Caco-2 (cell line): ENCODE measurements around the gene RETREG1. TPM values are rescaled to one million over a fixed set of nuclear protein-coding genes. Genes with fewer than 3 reads are reported as not detected.

Experiments used
- BruUV-seq: library from RNA; stranded (reverse); fragments of 400-500 nt; replicated peaks from 2 replicates; lab custom pipeline; 2021; lab: Mats Ljungman, UMichigan
- CTCF ChIA-PET: fragments of 300-600 bp; sonication (Branson Sonifier 250); formaldehyde crosslinking; loops from one replicate; lab custom pipeline; 2022; ENCODE audit warnings: antibody characterized with exemption; lab: Charles Lee
- POLR2A ChIA-PET: fragments of 300-600 bp; sonication (Branson Sonifier 250); formaldehyde crosslinking; loops from one replicate; lab custom pipeline; 2022; ENCODE audit warnings: antibody characterized with exemption; lab: Charles Lee
- DNase-seq, 2 experiments: peaks; one replicate each; pipeline versions ENCODE4 v3.0.0 to v3.0.0-alpha.2; 2020 to 2022
- H3K27me3 ChIP-seq: replicated peaks from 2 replicates; pipeline ENCODE4 v1.6.0; 2011; ENCODE audit warnings: low read length; ENCODE audit not compliant: control insufficient read depth, insufficient read depth
- H3K36me3 ChIP-seq: 2 replicates; pipeline ENCODE4 v1.5.1; 2011; ENCODE audit warnings: low read length; ENCODE audit not compliant: control insufficient read depth, insufficient read depth
- H3K4me1 ChIP-seq: fragments of 250-450 bp; sonication (Bioruptor Pico); 2 replicates; pipeline ENCODE4 v1.5.1; 2020; ENCODE audit warnings: mild to moderate bottlenecking
- H3K4me3 ChIP-seq: 2 replicates; pipeline ENCODE4 v1.5.1; 2011; ENCODE audit warnings: low read depth, mild to moderate bottlenecking, control low read depth, low read length
- H3K9me3 ChIP-seq: fragments of 250-450 bp; sonication (Bioruptor Pico); 2 replicates; pipeline ENCODE4 v1.5.1; 2020; ENCODE audit warnings: mild to moderate bottlenecking, moderate library complexity
- H3K27ac Mint-ChIP-seq: one replicate; pipeline ENCODE4 v1.8.0; 2022; ENCODE audit warnings: mixed read lengths; ENCODE audit not compliant: unreplicated experiment
- H3K27me3 Mint-ChIP-seq: one replicate; pipeline ENCODE4 v1.8.0; 2022; ENCODE audit warnings: mixed read lengths; ENCODE audit not compliant: insufficient read depth, unreplicated experiment
- H3K36me3 Mint-ChIP-seq: one replicate; pipeline ENCODE4 v1.8.0; 2022; ENCODE audit warnings: mild to moderate bottlenecking, mixed read lengths; ENCODE audit not compliant: insufficient read depth, unreplicated experiment
- H3K4me1 Mint-ChIP-seq: one replicate; pipeline ENCODE4 v1.8.0; 2022; ENCODE audit warnings: low read depth, mixed read lengths; ENCODE audit not compliant: unreplicated experiment
- H3K4me3 Mint-ChIP-seq: one replicate; pipeline ENCODE4 v1.8.0; 2022; ENCODE audit warnings: mild to moderate bottlenecking, moderate library complexity, mixed read lengths; ENCODE audit not compliant: unreplicated experiment
- H3K9me3 Mint-ChIP-seq: one replicate; pipeline ENCODE4 v1.8.0; 2022; ENCODE audit warnings: mixed read lengths; ENCODE audit not compliant: unreplicated experiment
- CTCF ChIP-seq, 2 experiments: fragments of 200-600 bp in 1 of 2; IDR thresholded peaks; 1 replicate in 1 of 2; 2 replicates in 1 of 2; pipeline versions ENCODE4 v1.5.1 to v1.8.0; 2011 to 2022; ENCODE audit warnings: antibody characterized with exemption in 1 of 2, control low read depth in 1 of 2, inconsistent platforms in 1 of 2, low read depth in 1 of 2, low read length in 1 of 2, mild to moderate bottlenecking in 1 of 2, moderate library complexity in 1 of 2; ENCODE audit not compliant: insufficient read depth in 1 of 2, severe bottlenecking in 1 of 2, unreplicated experiment in 1 of 2
- intact Hi-C: fragments of 100-400 bp; cut with micrococcal nuclease; formaldehyde crosslinking; loops from one replicate; pipeline ENCODE4 v1.10.0; 2022; ENCODE audit not compliant: unreplicated experiment
- total RNA-seq: library from RNA; stranded (reverse); gene quantifications from 2 replicates; pipeline ENCODE4 v1.2.3, GENCODE V29; 2022

The RETREG1 gene
- total RNA-seq, 1 experiment from 2014 or later, result 15.1 TPM

- Histone ChIP-seq H3K4me1 (peaks cover 29% of the 10 kb centered on the region), H3K27me3 (no peaks in the 10 kb centered on the region), H3K9me3 (no peaks in the 10 kb centered on the region), H3K4me3 (no peak overlapping the region), H3K36me3 (no peaks in the 10 kb centered on the region; the same call in 1 of the 2 replicates)
- BruUV-seq, result no TSS peak
- intact Hi-C loops, result no loop called here
- DNase-seq, result no peak
- ChIA-PET POLR2A (no interaction called here), CTCF (no interaction called here)
- H3K36me3 Mint-ChIP-seq, result no peaks in the 10 kb centered on the region
- H3K9me3 Mint-ChIP-seq, result no peaks in the 10 kb centered on the region
- no peak overlapping the region for H3K27ac Mint-ChIP-seq
- H3K4me1 Mint-ChIP-seq, result peaks cover 39% of the 10 kb centered on the region
- no peak for TF ChIP-seq CTCF (IDR thresholded peaks at IDR 0.05; ENCODE audit: insufficient read depth in 1 of 2, low read depth in 1 of 2, low read length in 1 of 2, severe bottlenecking in 1 of 2, unreplicated experiment in 1 of 2)
- no peak overlapping the region for H3K4me3 Mint-ChIP-seq
- H3K27me3 Mint-ChIP-seq, result no peaks in the 10 kb centered on the region
Observed at GRCh38 chr5:16592255-16592654, 24.5 kb downstream of the RETREG1 start.

DNA sequence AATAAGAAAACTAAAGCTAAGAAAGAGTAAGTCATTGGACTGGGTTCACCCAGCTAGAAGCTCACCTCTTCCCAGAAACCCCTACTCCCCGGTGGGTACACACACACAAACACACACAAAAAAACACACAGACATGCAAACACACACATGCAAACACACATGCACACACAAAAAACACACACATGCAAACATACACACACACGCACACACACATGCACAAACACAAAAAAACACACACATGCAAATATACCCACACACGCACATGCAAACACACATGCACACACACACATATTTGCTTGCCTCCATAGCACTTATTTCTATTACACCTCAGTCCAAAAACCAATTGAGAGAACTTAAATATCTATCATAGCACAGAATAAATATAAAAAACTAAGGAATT, 26.1 kb downstream of the RETREG1 start:
- Mint-ChIP-seq H3K4me3 (no peak overlapping the region), H3K9me3 (no peaks in the 10 kb centered on the region), H3K4me1 (peaks cover 45% of the 10 kb centered on the region), H3K36me3 (no peaks in the 10 kb centered on the region), H3K27ac (peak overlapping the region; percentile 68), H3K27me3 (no peaks in the 10 kb centered on the region)
- Histone ChIP-seq H3K4me3 (no peak overlapping the region), H3K27me3 (no peaks in the 10 kb centered on the region), H3K36me3 (no peaks in the 10 kb centered on the region; the same call in 1 of the 2 replicates), H3K9me3 (no peaks in the 10 kb centered on the region), H3K4me1 (peaks cover 33% of the 10 kb centered on the region)
- POLR2A ChIA-PET, result no interaction called here
- DNase-seq, result no peak
- no peak for TF ChIP-seq CTCF (IDR thresholded peaks at IDR 0.05; ENCODE audit: insufficient read depth in 1 of 2, low read depth in 1 of 2, low read length in 1 of 2, severe bottlenecking in 1 of 2, unreplicated experiment in 1 of 2)
- intact Hi-C loops, result no loop called here
- no TSS peak for BruUV-seq
- CTCF ChIA-PET, result no interaction called here

DNA sequence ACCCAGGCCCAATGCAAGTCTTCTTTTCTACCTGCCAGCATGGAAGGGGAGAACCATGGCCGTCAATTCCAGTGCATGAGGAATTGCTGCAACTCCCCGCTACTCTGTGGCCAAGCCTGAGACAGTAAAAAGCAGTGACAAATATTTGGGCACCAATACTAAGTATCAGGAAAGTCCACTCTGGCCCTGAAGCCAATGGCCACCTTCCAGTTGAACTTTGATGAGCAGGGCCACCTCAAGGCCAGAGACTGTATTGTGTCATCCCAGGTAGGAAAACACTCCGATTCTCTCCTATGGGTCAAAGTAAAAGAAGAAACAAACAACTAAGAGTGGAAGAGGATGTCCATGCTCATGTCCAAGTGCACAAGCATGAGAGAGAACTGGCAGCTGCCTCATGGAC, 27.1 kb downstream of the RETREG1 start:
- H3K27me3 Mint-ChIP-seq, result no peaks in the 10 kb centered on the region
- H3K9me3 Mint-ChIP-seq, result no peaks in the 10 kb centered on the region
- no peaks in the 10 kb centered on the region for H3K36me3 Mint-ChIP-seq
- H3K9me3 ChIP-seq, result no peaks in the 10 kb centered on the region
- CTCF ChIA-PET, result no interaction called here
- H3K4me3 ChIP-seq, result no peak overlapping the region
- H3K27ac Mint-ChIP-seq, result no peak overlapping the region
- no peaks in the 10 kb centered on the region; the same call in 1 of the 2 replicates for H3K36me3 ChIP-seq
- intact Hi-C loops, result loop anchor here (5.0 kb wide), 2 partner anchors 133 to 148 kb away; no protein-coding TSS in a partner anchor
- no peak for TF ChIP-seq CTCF (IDR thresholded peaks at IDR 0.05; ENCODE audit: insufficient read depth in 1 of 2, low read depth in 1 of 2, low read length in 1 of 2, severe bottlenecking in 1 of 2, unreplicated experiment in 1 of 2)
- peaks cover 55% of the 10 kb centered on the region for H3K4me1 Mint-ChIP-seq
- no peak for DNase-seq
- peaks cover 41% of the 10 kb centered on the region for H3K4me1 ChIP-seq
- no peak overlapping the region for H3K4me3 Mint-ChIP-seq
- no peaks in the 10 kb centered on the region for H3K27me3 ChIP-seq
- BruUV-seq, result no TSS peak
- POLR2A ChIA-PET, result no interaction called here
